Pancreas (tissue), 10 donors: ENCODE data around the gene MYBPC3. TPM values are rescaled to one million over a fixed set of nuclear protein-coding genes. Genes with fewer than 3 reads are reported as not detected.
A peak's percentile ranks its signal among the peaks of the same experiment; 100 is the strongest.

Experiments used
- ATAC-seq, 4 donors: fragments of 200-7000 bp; cut with Tn5 transposase; one replicate each; pipeline versions ENCODE4 v1.8.0 to v1.9.1; 2020; ENCODE audit warnings: mild to moderate bottlenecking in 4 of 4, moderate library complexity in 4 of 4
- DNase-seq, 6 donors: peaks; one replicate each; pipeline ENCODE4 v3.0.0-alpha.2; 2020
- FAIRE-seq: peaks from 2 replicates; lab custom pipeline; 2012; peaks lifted over from hg19 to GRCh38; lab: Jason Lieb, UNC
- H3K27ac ChIP-seq, 4 donors: fragments of 200-600 bp; sonication (generic); 1 replicate in 3 of 4; 2 replicates in 1 of 4; pipeline versions ENCODE4 v1.5.0 to v1.8.0; 2020
- H3K27me3 ChIP-seq, 4 donors: fragments of 200-600 bp; one replicate each; pipeline ENCODE4 v1.8.0; 2021
- H3K36me3 ChIP-seq, 3 donors: fragments of 200-600 bp; sonication (generic) in 1 of 3; one replicate each; pipeline versions ENCODE4 v1.5.0 to v1.8.0; 2020 to 2021
- H3K4me1 ChIP-seq, 3 donors: fragments of 200-600 bp; one replicate each; pipeline ENCODE4 v1.8.0; 2021
- H3K4me3 ChIP-seq, 4 donors: fragments of 200-600 bp; sonication (generic) in 2 of 4; one replicate each; pipeline versions ENCODE4 v1.5.0 to v1.8.0; 2020 to 2021
- H3K9me3 ChIP-seq, 4 donors: fragments of 200-600 bp; one replicate each; pipeline ENCODE4 v1.8.0; 2021
- WGBS, 2 donors: extraction: QIAGEN DNeasy Blood & Tissue Kit; methylation state at CpG; one replicate each; pipeline ENCODE4 v1.1.7; 2013; 5-methylcytosine and 5-hydroxymethylcytosine counted together
- intact Hi-C, 3 donors: fragments of 100-400 bp; cut with DNase I; formaldehyde crosslinking; loops; one replicate each; pipeline versions ENCODE4 v1.11.1 to v1.14.2; 2022
- polyA plus RNA-seq, 2 donors: library from polyadenylated mRNA; stranded (reverse); fragments of 200-250 nt; gene quantifications; one replicate each; pipeline ENCODE4 v1.2.3, GENCODE V29; 2013
- total RNA-seq, 6 donors: library from RNA; stranded (reverse); fragmentation: NEBNext Ultra II Directional in 4 of 6; extraction: Animal tissue kit (Norgen Biotek cat#: 25700) in 4 of 6; gene quantifications; one replicate each; pipeline versions ENCODE4 v1.2.1 to v1.2.4, GENCODE V29; 2021 to 2023
- TF ChIP-seq, protein P1 (sequence below), 4 donors: fragments of 200-600 bp; sonication (generic) in 3 of 4; IDR thresholded peaks; one replicate each; pipeline versions ENCODE4 v1.5.0 to v1.8.0; 2021; ENCODE audit warnings: antibody characterized with exemption in 4 of 4
- donor health status: healthy with polysubstance abuse.
- donor health status: DM: no; HTN: no; CAD: no; lungs with moderate emphysema.
- donor health status: DM: no; HTN: no; CAD: no.
- donor health status: control.
- donor health status: control.
- donor health status: Bipolar disorder and iron deficiency.
- donor health status: DM: yes; HTN: yes; CAD: no.
- donor health status: DM: no; HTN: no; CAD: no.
- donor health status: DM: no; HTN: no; CAD: no.
- donor health status: DM: yes; HTN: yes; CAD: no.

Gene MYBPC3
- total and polyA plus RNA-seq, 8 donors: 0.06 to 1.0 (median 0.12) TPM; not detected in 2

DNA sequence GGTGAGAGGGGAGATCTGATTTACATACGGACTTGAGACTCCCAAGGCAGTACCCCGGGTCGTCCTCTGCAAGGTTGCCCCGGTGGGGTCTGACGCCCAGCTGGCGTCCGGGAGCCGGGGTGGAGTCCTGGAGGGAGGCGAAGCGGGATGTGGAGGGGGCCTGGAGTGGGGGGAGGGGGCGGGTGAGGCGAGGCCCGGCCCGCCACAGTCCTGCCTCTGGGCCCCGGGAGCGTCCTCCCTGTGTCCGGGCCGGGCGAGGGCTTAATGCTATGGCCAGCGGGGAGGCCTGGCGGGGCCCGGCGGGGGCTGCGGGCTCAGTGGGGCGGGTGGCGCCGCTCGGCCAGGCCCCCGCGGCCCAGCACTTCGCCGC, 2.4 kb upstream of the MYBPC3 start:
- Histone ChIP-seq H3K4me1 (peaks cover 0 to 10% (median 8%) of the 10 kb centered on the region in 3 donors), H3K27ac (no peak overlapping the region), H3K36me3 (no peaks in the 10 kb centered on the region), H3K27me3 (no peaks in the 10 kb centered on the region), H3K4me3 (peak overlapping the region in 3 of 4 donors; percentile 16 to 53 (median 41)), H3K9me3 (no peaks in the 10 kb centered on the region)
- intact Hi-C loops: loop anchor here in 1 of 3 donors (10.0 kb wide), 1 partner anchor 180 kb away; the partner anchor contains the start of gene ARFGAP2
- peak in 2 of 4 donors; percentile 2 to 44 for ATAC-seq
- TF ChIP-seq, protein P1, sequence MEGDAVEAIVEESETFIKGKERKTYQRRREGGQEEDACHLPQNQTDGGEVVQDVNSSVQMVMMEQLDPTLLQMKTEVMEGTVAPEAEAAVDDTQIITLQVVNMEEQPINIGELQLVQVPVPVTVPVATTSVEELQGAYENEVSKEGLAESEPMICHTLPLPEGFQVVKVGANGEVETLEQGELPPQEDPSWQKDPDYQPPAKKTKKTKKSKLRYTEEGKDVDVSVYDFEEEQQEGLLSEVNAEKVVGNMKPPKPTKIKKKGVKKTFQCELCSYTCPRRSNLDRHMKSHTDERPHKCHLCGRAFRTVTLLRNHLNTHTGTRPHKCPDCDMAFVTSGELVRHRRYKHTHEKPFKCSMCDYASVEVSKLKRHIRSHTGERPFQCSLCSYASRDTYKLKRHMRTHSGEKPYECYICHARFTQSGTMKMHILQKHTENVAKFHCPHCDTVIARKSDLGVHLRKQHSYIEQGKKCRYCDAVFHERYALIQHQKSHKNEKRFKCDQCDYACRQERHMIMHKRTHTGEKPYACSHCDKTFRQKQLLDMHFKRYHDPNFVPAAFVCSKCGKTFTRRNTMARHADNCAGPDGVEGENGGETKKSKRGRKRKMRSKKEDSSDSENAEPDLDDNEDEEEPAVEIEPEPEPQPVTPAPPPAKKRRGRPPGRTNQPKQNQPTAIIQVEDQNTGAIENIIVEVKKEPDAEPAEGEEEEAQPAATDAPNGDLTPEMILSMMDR (IDR thresholded peaks at IDR 0.05): no peak
- WGBS, 2 donors: 11 to 22% methylated on average over 13 to 32 of the region's 32 CpGs
- peak in 1 of 6 donors; percentile 68 for DNase-seq
- FAIRE-seq: no peak

DNA sequence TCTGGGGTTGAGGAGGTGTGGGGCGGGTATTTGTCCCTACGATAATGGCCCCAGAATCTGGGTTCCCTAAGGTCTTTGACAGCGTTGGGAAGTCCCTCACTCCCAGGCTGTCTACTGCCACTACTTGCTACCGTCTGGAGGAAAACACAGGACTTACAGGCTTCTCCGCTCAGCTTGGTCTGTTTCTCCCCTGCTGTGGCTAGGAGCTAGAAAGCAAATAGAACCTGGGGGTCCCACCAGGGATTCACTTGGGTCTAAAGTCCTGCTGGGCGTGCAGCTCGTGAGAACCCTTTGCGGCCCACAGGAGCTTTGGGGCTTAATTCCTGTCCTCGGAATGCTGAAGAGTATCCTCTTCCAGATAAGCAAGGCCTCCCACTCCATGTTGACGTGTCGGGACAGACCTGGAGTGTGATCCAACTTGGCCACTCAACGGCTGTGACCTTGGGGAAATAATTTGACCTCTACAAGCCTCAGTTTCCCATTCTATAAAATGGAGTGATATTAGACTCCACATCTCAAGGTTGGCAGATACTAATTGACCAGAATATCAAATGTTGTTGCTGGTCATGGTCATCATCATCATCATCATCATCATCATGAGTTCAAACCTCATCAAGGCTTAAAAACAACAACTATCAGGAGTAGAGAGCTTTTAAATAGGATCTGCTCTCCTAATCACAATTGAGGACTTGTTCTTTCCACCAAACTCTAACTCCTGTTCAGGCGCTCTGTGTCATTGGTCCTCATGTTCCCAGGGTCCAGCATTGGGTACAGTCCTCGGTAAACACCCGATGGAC, 1.7 kb upstream of the MYBPC3 start:
- intact Hi-C loops: loop anchor here in 1 of 3 donors (10.0 kb wide), 1 partner anchor 179 kb away; the partner anchor contains the start of gene ARFGAP2
- H3K27me3 ChIP-seq: no peaks in the 10 kb centered on the region
- no peaks in the 10 kb centered on the region for H3K9me3 ChIP-seq
- 76 to 79% methylated on average over 15 of the region's 15 CpGs for WGBS, 2 donors
- no peaks in the 10 kb centered on the region for H3K36me3 ChIP-seq
- TF ChIP-seq, protein P1 (IDR thresholded peaks at IDR 0.05): no peak
- FAIRE-seq: no peak
- H3K27ac ChIP-seq: no peak overlapping the region
- H3K4me3 ChIP-seq: no peak overlapping the region
- DNase-seq: no peak
- no peak for ATAC-seq
- H3K4me1 ChIP-seq: peaks cover 0 to 10% (median 8%) of the 10 kb centered on the region in 3 donors

DNA sequence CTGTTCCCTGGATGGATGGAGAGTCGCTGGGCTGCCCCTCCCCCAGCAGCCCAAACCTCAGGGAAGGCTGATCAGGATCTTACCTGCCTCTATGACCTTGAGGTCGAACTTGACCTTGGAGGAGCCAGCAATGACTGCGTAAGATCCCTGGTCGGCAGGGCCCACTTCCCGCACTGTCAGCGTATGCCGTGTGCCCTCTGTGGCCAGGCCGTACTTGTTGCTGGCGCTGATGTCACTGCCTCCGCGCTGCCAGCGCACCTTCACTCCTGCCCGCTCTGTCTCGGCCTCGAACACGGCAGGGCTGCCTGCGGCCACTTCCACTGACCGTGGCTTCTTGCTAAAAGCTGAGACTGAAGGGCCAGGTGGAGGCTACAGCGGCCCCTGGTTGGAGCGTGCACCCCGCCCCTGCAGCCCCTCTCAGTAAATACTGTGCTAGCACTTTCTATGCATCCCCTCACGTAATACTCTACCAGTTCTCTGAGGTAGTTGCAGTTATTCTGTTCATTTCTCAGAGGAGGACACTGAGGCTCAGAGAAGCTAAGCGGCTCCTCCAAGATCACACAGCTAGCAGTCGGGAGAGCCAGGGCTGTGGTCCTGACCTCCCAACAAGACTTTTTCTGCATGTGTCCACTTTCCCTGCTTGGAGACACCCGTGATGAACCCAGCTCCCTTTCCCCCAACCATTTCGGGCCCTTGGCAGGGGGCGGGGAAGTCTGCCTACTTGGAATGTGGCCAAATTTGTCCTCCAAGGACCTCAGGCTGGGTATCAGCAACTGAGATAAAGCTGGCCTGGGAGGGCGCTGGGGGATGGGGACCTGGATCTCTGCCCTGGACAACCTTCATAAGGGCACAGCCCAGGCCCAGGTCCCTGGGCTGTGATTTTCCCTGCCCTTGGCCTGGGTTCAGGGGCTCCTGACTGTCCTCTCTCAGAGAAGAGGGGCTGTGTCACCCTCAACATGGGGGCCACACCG, 1.1 kb downstream of the MYBPC3 start:
- H3K27ac ChIP-seq: no peak overlapping the region
- peak; percentile 49 to 84 (median 58) for DNase-seq
- WGBS, 2 donors: 44 to 51% methylated on average over 29 of the region's 29 CpGs
- H3K4me1 ChIP-seq: peaks cover 0 to 10% (median 8%) of the 10 kb centered on the region in 3 donors
- no peak for FAIRE-seq
- no peaks in the 10 kb centered on the region for H3K9me3 ChIP-seq
- TF ChIP-seq, protein P1 (IDR thresholded peaks at IDR 0.05): no peak
- no peaks in the 10 kb centered on the region for H3K36me3 ChIP-seq
- no peaks in the 10 kb centered on the region for H3K27me3 ChIP-seq
- peak; percentile 19 to 61 (median 40) for ATAC-seq
- intact Hi-C loops: loop anchor here in 1 of 3 donors (10.0 kb wide), 1 partner anchor 177 kb away; the partner anchor contains the start of gene ARFGAP2
- no peak overlapping the region for H3K4me3 ChIP-seq

DNA sequence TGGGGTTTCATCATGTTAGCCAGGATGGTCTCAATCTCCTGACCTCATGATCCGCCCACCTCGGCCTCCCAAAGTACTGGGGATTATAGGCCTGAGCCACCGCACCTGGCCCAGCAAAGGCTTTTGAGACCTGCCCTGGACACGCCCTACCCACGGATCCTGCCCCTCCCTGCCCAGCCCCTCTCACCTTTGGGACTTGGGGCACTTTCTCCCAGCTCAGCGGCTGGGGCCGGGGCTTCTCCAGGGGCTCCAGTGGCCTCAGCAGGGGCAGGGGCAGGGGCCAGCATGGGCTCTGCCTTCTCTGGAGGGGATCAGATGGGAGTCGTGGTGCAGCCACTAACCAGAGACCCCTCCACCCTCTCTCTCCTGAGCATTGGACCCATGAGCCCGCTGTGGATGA, 2.2 kb downstream of the MYBPC3 start:
- WGBS, 2 donors: 94 to 98% methylated on average over 9 of the region's 9 CpGs
- Histone ChIP-seq H3K27ac (no peak overlapping the region), H3K4me1 (peaks cover 0 to 10% (median 8%) of the 10 kb centered on the region in 3 donors), H3K4me3 (no peak overlapping the region), H3K36me3 (no peaks in the 10 kb centered on the region), H3K9me3 (no peaks in the 10 kb centered on the region), H3K27me3 (no peaks in the 10 kb centered on the region)
- no peak for FAIRE-seq
- TF ChIP-seq, protein P1 (IDR thresholded peaks at IDR 0.05): no peak
- intact Hi-C loops: loop anchor here in 1 of 3 donors (10.0 kb wide), 1 partner anchor 176 kb away; the partner anchor contains the start of gene ARFGAP2
- no peak for ATAC-seq
- DNase-seq: peak in 1 of 6 donors; percentile 58
